Measurements from ENCODE around the gene PATL1. TPM values are rescaled to one million over a fixed set of nuclear protein-coding genes. Genes with fewer than 3 reads are reported as not detected.

Gene PATL1
- polyA plus RNA-seq, 1 of the 3 experiments (the other 2 are of a cell fraction): 20.5 TPM

DNA sequence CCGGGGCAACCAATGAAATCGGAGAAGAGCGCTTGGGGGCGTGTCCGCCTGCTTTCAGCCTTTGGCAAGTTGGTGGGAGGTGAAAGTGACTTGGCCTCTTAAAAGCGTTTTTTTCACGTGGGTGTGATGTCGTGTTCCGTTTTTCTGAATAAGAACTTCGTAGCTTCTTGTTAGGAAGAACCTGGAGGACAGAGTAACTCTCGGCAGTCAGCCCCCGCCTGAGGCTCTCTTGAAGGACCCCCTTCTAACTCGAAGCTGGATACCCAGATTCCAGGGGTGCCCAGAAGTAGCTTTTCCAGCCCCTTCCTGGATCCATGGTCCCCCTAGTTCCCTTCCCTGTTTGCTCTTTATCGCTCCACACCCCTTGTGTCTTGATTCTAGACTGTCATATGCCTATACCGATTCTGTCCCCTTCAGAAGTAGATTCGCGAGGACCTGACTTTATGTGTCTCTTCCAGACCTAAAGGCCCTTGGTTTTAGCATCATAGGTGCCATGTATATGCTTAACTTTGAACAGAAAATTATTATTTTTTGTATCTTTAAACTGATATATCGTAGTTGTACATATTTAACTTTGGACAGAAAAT is 52.3 kb downstream of the PATL1 start (continued):
- TF ChIP-seq, protein P1, sequence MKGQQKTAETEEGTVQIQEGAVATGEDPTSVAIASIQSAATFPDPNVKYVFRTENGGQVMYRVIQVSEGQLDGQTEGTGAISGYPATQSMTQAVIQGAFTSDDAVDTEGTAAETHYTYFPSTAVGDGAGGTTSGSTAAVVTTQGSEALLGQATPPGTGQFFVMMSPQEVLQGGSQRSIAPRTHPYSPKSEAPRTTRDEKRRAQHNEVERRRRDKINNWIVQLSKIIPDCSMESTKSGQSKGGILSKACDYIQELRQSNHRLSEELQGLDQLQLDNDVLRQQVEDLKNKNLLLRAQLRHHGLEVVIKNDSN (IDR thresholded peaks at IDR 0.05; ENCODE audit: borderline replicate concordance, low read depth): no peak
- TF ChIP-seq FOXM1 (IDR thresholded peaks at IDR 0.05; ENCODE audit: low read depth) (no peak), RXRA (IDR thresholded peaks at IDR 0.05; ENCODE audit: borderline replicate concordance, low read depth) (no peak)
- TF ChIP-seq, protein P2, sequence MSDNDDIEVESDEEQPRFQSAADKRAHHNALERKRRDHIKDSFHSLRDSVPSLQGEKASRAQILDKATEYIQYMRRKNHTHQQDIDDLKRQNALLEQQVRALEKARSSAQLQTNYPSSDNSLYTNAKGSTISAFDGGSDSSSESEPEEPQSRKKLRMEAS (IDR thresholded peaks at IDR 0.05; ENCODE audit: low read depth): peak; percentile 95

DNA sequence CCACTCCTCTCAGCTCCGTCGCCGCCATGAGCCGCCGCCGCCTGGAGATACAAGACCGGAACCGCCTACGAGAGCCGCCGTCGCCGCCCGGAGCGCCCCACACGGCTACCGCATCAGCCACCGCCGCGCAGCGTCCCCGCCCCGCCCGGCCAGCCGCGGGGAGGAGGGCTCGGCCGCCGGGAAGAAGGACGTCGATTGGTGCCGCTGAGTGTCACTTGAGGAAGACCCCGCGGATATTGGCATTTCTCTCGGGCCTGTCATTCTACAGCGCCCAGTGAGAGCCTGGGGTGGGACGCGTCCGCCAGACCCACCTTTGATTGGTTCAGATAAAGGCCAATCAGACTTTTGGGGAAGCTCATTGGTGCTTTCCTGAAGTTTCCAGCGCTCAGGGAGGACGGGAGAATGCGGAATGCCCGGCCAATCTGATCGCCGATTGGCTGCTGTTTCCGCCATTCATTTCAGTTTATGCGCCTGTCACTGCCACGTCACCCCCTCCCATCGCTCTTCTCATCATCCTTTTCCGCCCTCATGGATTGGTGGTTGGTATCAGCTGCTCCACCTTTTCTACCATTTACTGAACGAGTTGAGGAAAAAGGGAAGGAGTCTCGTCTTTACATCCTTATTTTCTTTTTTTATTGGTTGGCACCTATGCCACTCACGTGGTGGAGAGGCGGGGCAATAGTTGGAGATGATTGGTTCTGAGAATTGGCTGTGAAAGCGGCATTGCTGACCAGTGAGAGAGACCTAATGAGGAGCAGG is 53.0 kb downstream of the PATL1 start, which contains the start of gene OSBP:
OSBP (minus strand) TSS at position 138 of the 759 bp plus-strand sequence; CDS start at position 28, 110 bp downstream.
- peaks cover 12 to 22% of the 10 kb centered on the region in 2 experiments; a peak in 3 of 4 replicates for H3K4me1 ChIP-seq (ENCODE audit: control insufficient read depth in 1 of 2, insufficient read depth in 2 of 2, low read depth in 1 of 2, low read length in 1 of 2)
- peak; percentile 96 for DNase-seq
- POLR2A ChIA-PET: interaction anchor here (0.7 to 1.7 kb wide), 2 partner anchors 50 to 1475 kb away, joined by 3 to 5 read pairs; no protein-coding TSS in a partner anchor
- H3K36me3 ChIP-seq (replicated peaks in 1 of 2; ENCODE audit: control insufficient read depth in 1 of 2, insufficient read depth in 2 of 2, low read length in 1 of 2): peaks cover 3 to 13% of the 10 kb centered on the region in 2 experiments
- peak within 1 kb of the TSS; percentile 81 for H3K9ac ChIP-seq
- peak within 1 kb of the TSS; percentile 92 for H2AFZ ChIP-seq (ENCODE audit: low read depth)
- H3K9me2 ChIP-seq: no peaks in the 10 kb centered on the region
- TF ChIP-seq FOSL2 (IDR thresholded peaks at IDR 0.05; ENCODE audit: borderline replicate concordance, low read depth) (no peak), NRF1 (IDR thresholded peaks at IDR 0.05; ENCODE audit: low read depth, low read length) (peak; percentile 39), RFX5 (IDR thresholded peaks at IDR 0.05; ENCODE audit: low read length) (peak; percentile 81; the same call in 1 of the 2 replicates), GABPA (IDR thresholded peaks at IDR 0.05; ENCODE audit: low read depth) (peak; percentile 73), EP300 (IDR thresholded peaks at IDR 0.05; ENCODE audit: borderline replicate concordance in 1 of 2, low read depth in 1 of 2, low read length in 1 of 2) (no peak; a peak in 1 of 4 replicates), ELF1 (IDR thresholded peaks at IDR 0.05) (peak; percentile 86), SIN3A (IDR thresholded peaks at IDR 0.05; ENCODE audit: borderline replicate concordance, low read depth, low read length) (peak; percentile 64; the same call in 1 of the 2 replicates), TAF1 (IDR thresholded peaks at IDR 0.05; ENCODE audit: borderline replicate concordance, low read depth, low read length) (peak; percentile 59; the same call in 1 of the 2 replicates), YY1 (IDR thresholded peaks at IDR 0.05; ENCODE audit: low read depth) (peak; percentile 53; the same call in 1 of the 2 replicates), CHD2 (IDR thresholded peaks at IDR 0.05; ENCODE audit: low read length, partially characterized antibody) (peak; percentile 97), SMC3 (IDR thresholded peaks at IDR 0.05; ENCODE audit: low read depth, low read length) (no peak)
- TF ChIP-seq, protein P3, sequence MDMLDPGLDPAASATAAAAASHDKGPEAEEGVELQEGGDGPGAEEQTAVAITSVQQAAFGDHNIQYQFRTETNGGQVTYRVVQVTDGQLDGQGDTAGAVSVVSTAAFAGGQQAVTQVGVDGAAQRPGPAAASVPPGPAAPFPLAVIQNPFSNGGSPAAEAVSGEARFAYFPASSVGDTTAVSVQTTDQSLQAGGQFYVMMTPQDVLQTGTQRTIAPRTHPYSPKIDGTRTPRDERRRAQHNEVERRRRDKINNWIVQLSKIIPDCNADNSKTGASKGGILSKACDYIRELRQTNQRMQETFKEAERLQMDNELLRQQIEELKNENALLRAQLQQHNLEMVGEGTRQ (IDR thresholded peaks at IDR 0.05; ENCODE audit: borderline replicate concordance, low read depth, low read length): peak; percentile 55
- TF ChIP-seq, protein P4, sequence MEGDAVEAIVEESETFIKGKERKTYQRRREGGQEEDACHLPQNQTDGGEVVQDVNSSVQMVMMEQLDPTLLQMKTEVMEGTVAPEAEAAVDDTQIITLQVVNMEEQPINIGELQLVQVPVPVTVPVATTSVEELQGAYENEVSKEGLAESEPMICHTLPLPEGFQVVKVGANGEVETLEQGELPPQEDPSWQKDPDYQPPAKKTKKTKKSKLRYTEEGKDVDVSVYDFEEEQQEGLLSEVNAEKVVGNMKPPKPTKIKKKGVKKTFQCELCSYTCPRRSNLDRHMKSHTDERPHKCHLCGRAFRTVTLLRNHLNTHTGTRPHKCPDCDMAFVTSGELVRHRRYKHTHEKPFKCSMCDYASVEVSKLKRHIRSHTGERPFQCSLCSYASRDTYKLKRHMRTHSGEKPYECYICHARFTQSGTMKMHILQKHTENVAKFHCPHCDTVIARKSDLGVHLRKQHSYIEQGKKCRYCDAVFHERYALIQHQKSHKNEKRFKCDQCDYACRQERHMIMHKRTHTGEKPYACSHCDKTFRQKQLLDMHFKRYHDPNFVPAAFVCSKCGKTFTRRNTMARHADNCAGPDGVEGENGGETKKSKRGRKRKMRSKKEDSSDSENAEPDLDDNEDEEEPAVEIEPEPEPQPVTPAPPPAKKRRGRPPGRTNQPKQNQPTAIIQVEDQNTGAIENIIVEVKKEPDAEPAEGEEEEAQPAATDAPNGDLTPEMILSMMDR (IDR thresholded peaks at IDR 0.05): no peak
- TF ChIP-seq, protein P5, sequence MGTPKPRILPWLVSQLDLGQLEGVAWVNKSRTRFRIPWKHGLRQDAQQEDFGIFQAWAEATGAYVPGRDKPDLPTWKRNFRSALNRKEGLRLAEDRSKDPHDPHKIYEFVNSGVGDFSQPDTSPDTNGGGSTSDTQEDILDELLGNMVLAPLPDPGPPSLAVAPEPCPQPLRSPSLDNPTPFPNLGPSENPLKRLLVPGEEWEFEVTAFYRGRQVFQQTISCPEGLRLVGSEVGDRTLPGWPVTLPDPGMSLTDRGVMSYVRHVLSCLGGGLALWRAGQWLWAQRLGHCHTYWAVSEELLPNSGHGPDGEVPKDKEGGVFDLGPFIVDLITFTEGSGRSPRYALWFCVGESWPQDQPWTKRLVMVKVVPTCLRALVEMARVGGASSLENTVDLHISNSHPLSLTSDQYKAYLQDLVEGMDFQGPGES (IDR thresholded peaks at IDR 0.05; ENCODE audit: low read depth, low read length): peak; percentile 99
- TF ChIP-seq, protein P6, sequence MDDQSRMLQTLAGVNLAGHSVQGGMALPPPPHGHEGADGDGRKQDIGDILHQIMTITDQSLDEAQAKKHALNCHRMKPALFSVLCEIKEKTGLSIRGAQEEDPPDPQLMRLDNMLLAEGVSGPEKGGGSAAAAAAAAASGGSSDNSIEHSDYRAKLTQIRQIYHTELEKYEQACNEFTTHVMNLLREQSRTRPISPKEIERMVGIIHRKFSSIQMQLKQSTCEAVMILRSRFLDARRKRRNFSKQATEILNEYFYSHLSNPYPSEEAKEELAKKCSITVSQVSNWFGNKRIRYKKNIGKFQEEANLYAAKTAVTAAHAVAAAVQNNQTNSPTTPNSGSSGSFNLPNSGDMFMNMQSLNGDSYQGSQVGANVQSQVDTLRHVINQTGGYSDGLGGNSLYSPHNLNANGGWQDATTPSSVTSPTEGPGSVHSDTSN (IDR thresholded peaks at IDR 0.05): peak; percentile 98
- TF ChIP-seq, protein P1 (IDR thresholded peaks at IDR 0.05; ENCODE audit: borderline replicate concordance, low read depth): peak; percentile 76
- peaks cover 44% of the 10 kb centered on the region for H3K79me2 ChIP-seq (ENCODE audit: insufficient read depth)
- no peaks in the 10 kb centered on the region for H3K9me3 ChIP-seq
- no peaks in the 10 kb centered on the region for H3F3A ChIP-seq (replicated peaks; ENCODE audit: insufficient read depth)
- H3K4me3 ChIP-seq (ENCODE audit: low read depth in 2 of 2, low read length in 1 of 2): peak within 1 kb of the TSS; percentile 84 to 98
- H3K27ac ChIP-seq (ENCODE audit: low read depth in 2 of 2, low read length in 1 of 2): peak within 1 kb of the TSS; percentile 69 to 83
- H4K20me1 ChIP-seq (ENCODE audit: insufficient read depth): peaks cover 41% of the 10 kb centered on the region
- WGBS (ENCODE audit: low lambda C conversion rate): 1% methylated on average over 19 of the region's 55 CpGs
- CTCF ChIA-PET: no interaction called here
- H3K4me2 ChIP-seq: peak within 1 kb of the TSS; percentile 96
- H3K27me3 ChIP-seq (ENCODE audit: insufficient read depth): no peaks in the 10 kb centered on the region

All from SK-N-SH (cell line).